GM21717 (cell line): ENCODE results near the gene OR10AG1.

Source experiments
- ATAC-seq: cut with Tn5 transposase; IDR thresholded peaks from one replicate; pipeline ENCODE4 v1.9.1; 2021; ENCODE audit warnings: mild to moderate bottlenecking, moderate library complexity; ENCODE audit not compliant: unreplicated experiment

Gene OR10AG1

DNA sequence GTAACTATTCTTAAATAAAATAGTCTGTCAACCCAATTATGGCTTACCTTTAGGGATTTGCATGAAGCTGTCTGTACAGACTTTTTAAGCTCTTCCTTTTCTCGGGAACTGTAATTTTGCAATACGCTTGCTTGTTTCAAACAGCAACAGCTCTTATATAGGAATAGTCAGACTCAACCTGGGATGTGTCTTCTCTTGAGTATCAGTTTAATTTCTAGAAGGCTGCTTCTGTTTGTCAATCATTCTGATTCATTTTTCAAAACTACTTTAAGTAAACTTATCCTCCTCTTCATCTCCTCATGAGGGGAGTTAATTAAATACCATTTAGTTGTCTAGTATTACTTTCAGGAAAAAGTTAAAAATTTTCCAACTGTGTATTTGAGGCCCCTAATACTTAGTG, at the start of gene OR10AG1:
Gene OR10AG1 (minus strand): TSS at position 101 of the 400 bp plus-strand sequence. CDS start 38 bp downstream, at position 63.
- ATAC-seq = no peak

GRCh38 chr11:56013805-56014204, 44.1 kb upstream of the OR10AG1 start:
- ATAC-seq = no peak

GRCh38 chr11:56010716-56011115, 41.0 kb upstream of the OR10AG1 start:
- ATAC-seq = no peak

- ATAC-seq = no peak
Measured at GRCh38 chr11:55994525-55994924, 24.8 kb upstream of the OR10AG1 start, which contains the start of gene OR5F1. TSS of gene OR5F1 (minus strand) at chr11:55994625. CDS start at chr11:55994625, 0 bp downstream.

- no peak for ATAC-seq
Measured at GRCh38 chr11:55970935-55971334, 1.2 kb upstream of the OR10AG1 start.

DNA sequence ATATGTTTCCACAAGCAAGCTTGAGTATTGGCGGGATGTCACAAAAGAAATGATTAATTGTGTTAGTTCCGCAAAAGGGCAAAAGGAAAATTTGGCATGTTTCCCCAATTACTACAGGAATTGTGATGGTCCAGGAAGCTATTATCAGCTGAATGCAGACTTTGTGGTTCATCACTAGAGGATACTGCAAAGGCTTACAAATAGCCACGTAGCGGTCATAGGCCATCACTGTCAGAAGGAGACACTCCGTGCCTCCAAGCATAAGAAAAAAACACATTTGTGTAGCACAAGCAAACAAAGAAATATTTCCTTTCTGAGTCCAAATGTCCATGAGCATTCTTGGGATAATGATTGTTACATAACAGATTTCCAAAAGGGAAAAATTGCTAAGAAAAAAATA, 1.8 kb downstream of the OR10AG1 start:
- no peak for ATAC-seq

DNA sequence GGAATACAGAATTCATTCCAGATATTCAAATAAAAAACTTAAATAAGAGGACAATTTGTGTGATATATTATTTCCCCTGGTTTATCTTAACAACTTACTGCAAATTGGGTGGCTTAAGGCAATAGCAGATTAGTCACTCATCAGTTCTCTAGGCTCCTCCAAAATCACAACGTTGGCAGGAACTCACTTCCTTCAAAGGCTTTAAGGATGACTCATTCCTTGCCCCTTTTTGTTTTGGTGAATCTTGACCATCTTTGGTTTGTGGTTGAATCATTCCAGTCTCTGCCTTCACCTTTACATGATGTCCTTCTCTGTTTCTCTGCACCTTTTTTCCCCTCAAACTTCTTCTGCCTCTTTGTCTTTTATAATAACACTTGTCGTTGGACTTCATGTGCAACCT, 3.4 kb downstream of the OR10AG1 start:
- ATAC-seq = no peak

DNA sequence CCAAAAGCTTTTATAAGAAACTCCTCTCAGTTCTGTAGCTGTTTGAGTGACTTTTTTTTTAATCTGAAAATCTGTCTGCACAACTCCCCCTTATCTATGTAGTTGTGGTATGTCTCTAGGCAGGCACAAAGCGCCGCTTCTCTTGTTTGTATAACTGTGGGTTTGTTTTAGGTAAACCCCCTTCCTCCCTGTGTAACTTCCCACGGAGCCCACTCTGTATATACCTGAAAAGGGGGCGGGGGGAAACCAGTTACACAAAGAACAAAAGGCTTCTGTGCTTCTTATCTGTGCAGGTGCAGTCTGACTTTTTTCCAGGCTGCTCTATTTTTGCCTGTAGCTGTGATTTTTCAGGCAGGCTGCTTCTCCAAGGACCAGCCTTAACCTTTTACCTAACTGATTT, 13.2 kb downstream of the OR10AG1 start:
- ATAC-seq = no peak

DNA sequence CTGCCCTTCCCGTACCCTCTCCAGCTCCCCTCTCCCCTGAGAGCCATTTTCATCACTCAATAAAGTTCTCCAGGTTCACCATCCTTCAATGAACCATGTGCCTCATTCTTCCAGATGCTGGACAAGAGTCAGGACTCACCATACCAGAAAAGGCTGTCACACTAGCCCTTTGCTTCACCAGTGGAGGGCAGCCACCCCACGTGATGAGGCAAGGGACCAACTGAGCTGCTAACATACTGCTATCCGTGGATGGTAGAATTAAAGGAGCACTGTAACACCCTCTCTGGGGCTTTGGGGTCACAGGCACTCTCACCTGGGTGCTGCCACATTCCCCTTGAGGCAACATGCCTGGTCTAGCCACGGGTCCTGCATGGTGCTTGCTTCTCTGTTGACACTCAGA, 20.4 kb downstream of the OR10AG1 start:
- no peak for ATAC-seq

DNA sequence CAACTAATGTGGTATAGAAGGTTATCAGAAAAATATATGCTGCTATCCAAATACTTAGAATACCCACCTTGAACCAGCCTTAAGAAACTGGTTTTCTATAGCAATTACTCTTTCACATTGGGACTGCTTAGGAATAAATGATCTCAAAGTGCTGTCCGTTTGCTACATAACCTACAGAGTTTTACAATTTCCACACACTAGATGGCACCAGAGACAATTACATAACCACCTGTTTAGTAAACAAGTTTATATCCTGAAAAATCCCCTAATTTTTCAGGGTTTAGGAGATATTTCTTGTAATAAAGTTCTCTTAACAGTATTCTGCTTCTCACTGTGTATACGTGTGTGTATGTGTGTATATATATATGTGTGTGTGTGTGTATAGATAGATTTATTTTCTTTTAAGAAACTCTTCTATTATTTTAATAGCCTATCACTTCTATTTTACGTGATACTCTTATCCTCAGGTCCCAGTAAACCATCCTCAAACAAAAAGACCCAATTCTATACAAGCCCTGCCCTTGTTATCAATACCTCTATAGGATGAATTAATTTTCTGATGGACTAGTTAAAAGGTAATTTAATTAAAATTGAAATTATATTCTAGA, 26.9 kb downstream of the OR10AG1 start:
- ATAC-seq = no peak

- ATAC-seq = no peak
Measured at GRCh38 chr11:55936300-55936699, 33.4 kb downstream of the OR10AG1 start, which contains the start of gene OR5I1. TSS of gene OR5I1 (minus strand) at chr11:55936400. CDS start at chr11:55936400, 0 bp downstream.

DNA sequence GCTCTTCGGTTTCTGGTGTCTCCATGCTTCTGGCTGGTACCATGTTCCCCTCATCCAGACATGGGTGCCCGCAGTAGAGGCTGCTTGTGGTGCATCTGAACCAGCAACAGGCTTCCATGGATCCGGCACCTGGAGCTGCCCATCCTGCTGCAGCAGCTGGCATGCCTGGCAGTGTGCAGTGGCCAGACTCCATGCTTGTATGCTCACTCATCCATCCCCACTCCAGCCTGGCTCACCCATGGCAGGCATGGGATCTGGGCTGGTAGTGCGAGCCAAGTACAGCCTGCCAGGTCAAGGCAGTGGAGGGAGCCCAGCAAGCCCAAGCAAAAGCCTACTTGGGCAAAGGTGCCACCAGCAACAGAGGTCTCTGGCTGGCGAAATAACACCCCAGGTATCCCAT, 49.2 kb downstream of the OR10AG1 start:
- no peak for ATAC-seq
